GM12878 (cell line): ENCODE results near the gene RP2. TPM values are rescaled to one million over a fixed set of nuclear protein-coding genes. Genes with fewer than 3 reads are reported as not detected.
A peak's percentile ranks its signal among the peaks of the same experiment; 100 is the strongest.

Experiments used
- ATAC-seq: fragments of 200-7000 bp; cut with Tn5 transposase; 3 replicates; pipeline ENCODE4 v1.9.1; 2020; ENCODE audit warnings: mild to moderate bottlenecking, moderate library complexity
- BruUV-seq: library from RNA; stranded (reverse); fragments of 400-500 nt; replicated peaks from 2 replicates; lab custom pipeline; 2021; lab: Mats Ljungman, UMichigan
- CTCF ChIA-PET: fragments of 300-600 bp; sonication (Branson Sonifier 250); formaldehyde crosslinking; extraction: SDS; loops from one replicate; lab custom pipeline; 2021; ENCODE audit warnings: inconsistent platforms; lab: Yijun Ruan, JAX
- POLR2A ChIA-PET: fragments of 350-600 bp; formaldehyde crosslinking; extraction: SDS; loops from one replicate; lab custom pipeline; 2021; ENCODE audit warnings: inconsistent platforms; lab: Charles Lee
- RAD21 ChIA-PET: fragments of 300-600 bp; sonication (Branson Sonifier 250); formaldehyde crosslinking; loops from one replicate; lab custom pipeline; 2023; ENCODE audit warnings: antibody characterized with exemption; ENCODE audit not compliant: unreplicated experiment; lab: Charles Lee
- SMC1A ChIA-PET: fragments of 300-600 bp; sonication (Branson Sonifier 250); formaldehyde crosslinking; loops from one replicate; lab custom pipeline; 2023; ENCODE audit not compliant: unreplicated experiment, uncharacterized antibody; lab: Charles Lee
- DNase-seq: peaks from one replicate; pipeline ENCODE4 v3.0.0-alpha.2; 2011; ENCODE audit warnings: low read depth, low spot score
- FAIRE-seq: peaks from 3 replicates; lab custom pipeline; 2011; peaks lifted over from hg19 to GRCh38; lab: Jason Lieb, UNC
- H2AFZ ChIP-seq: 2 replicates; pipeline ENCODE4 v1.6.0; 2011; ENCODE audit warnings: low read depth, low read length, control low read depth; ENCODE audit not compliant: control insufficient read depth
- H3K27ac ChIP-seq: 2 replicates; pipeline ENCODE4 v1.5.1; 2011; ENCODE audit warnings: control low read depth; ENCODE audit not compliant: control insufficient read depth, insufficient read depth
- H3K27me3 ChIP-seq, 2 experiments: replicated peaks in 1 of 2; 2 replicates each; pipeline versions ENCODE4 v1.6.0 to v1.6.1; 2011; ENCODE audit warnings: low read length in 1 of 2; ENCODE audit not compliant: control insufficient read depth in 2 of 2, insufficient read depth in 2 of 2
- H3K36me3 ChIP-seq, 2 experiments: 2 replicates each; pipeline ENCODE4 v1.5.1; 2011; ENCODE audit warnings: low read length in 1 of 2; ENCODE audit not compliant: control insufficient read depth in 2 of 2, insufficient read depth in 2 of 2
- H3K4me1 ChIP-seq: 2 replicates; pipeline ENCODE4 v1.6.1; 2011; ENCODE audit warnings: mild to moderate bottlenecking, low read length, moderate library complexity, mixed read lengths; ENCODE audit not compliant: control insufficient read depth, insufficient read depth
- H3K4me2 ChIP-seq: 2 replicates; pipeline ENCODE4 v1.6.0; 2011; ENCODE audit warnings: control low read depth; ENCODE audit not compliant: control insufficient read depth, insufficient read depth
- H3K4me3 ChIP-seq: fragments of 200-600 bp; sonication (generic); 2 replicates; pipeline ENCODE4 v1.5.1; 2016
- H3K79me2 ChIP-seq: 2 replicates; pipeline ENCODE4 v1.6.0; 2011; ENCODE audit warnings: low read length; ENCODE audit not compliant: control insufficient read depth, insufficient read depth
- H3K9ac ChIP-seq: 2 replicates; pipeline ENCODE4 v1.8.0; 2011; ENCODE audit warnings: low read length, control low read depth, mixed read lengths; ENCODE audit not compliant: control insufficient read depth, insufficient read depth
- H3K9me3 ChIP-seq: replicated peaks from 3 replicates; pipeline ENCODE4 v1.5.1; 2011; ENCODE audit warnings: mild to moderate bottlenecking, low read length; ENCODE audit not compliant: control insufficient read depth, insufficient read depth
- H4K20me1 ChIP-seq: 2 replicates; pipeline ENCODE4 v1.6.0; 2011; ENCODE audit not compliant: control insufficient read depth, insufficient read depth
- CUX1 ChIP-seq: IDR thresholded peaks from 2 replicates; pipeline ENCODE4 v1.6.1; 2012; ENCODE audit warnings: improper control_type of control experiment, low read depth, low read length; ENCODE audit not compliant: insufficient replicate concordance
- EED ChIP-seq: sonication (generic); IDR thresholded peaks from 2 replicates; pipeline ENCODE4 v1.6.1; 2016; ENCODE audit warnings: antibody characterized with exemption, low read depth
- MAX ChIP-seq: IDR thresholded peaks from 2 replicates; pipeline ENCODE4 v1.6.1; 2012; ENCODE audit warnings: low read depth, low read length, improper control_type of control experiment
- POLR2AphosphoS5 ChIP-seq: IDR thresholded peaks from 2 replicates; pipeline ENCODE4 v1.6.1; 2011; ENCODE audit warnings: mild to moderate bottlenecking, low read length, inconsistent platforms
- ZBTB11 ChIP-seq: fragments of 450-650 bp; formaldehyde crosslinking; IDR thresholded peaks from 2 replicates; pipeline ENCODE4 v1.5.0; 2022; ENCODE audit warnings: mild to moderate bottlenecking, missing genetic modification characterization
- ZBTB4 ChIP-seq: fragments of 450-650 bp; formaldehyde crosslinking; IDR thresholded peaks from 2 replicates; pipeline ENCODE4 v1.4.0; 2022; ENCODE audit warnings: mild to moderate bottlenecking, moderate library complexity
- WGBS: methylation state at CpG from one replicate; pipeline ENCODE4 v1.1.6; 2016; ENCODE audit warnings: low lambda C conversion rate; ENCODE audit not compliant: insufficient replicate concordance, insufficient coverage; ENCODE audit errors: missing lambda C conversion rate; 5-methylcytosine and 5-hydroxymethylcytosine counted together
- in situ Hi-C: fragments of 300-500 bp; cut with MboI; formaldehyde crosslinking; loops from 9 replicates; pipeline ENCODE4 v1.14.3; 2018; ENCODE audit warnings: mixed read lengths
- intact Hi-C: fragments of 100-400 bp; cut with micrococcal nuclease; formaldehyde crosslinking; loops from one replicate; pipeline ENCODE4 v1.14.2; 2022; ENCODE audit not compliant: unreplicated experiment
- polyA plus RNA-seq, 11 experiments: library from polyadenylated mRNA; depleted of rRNA in 4 of 11; unstranded in 6 of 11; stranded (reverse) in 5 of 11; fragments of >200 nt; fragmentation: Nextera tagmentation in 4 of 11; fragmentation: Illumina TruSeq in 1 of 11; extraction: Ambion mirVana in 4 of 11; extraction: Trizol in 1 of 11; gene quantifications; 1 replicate in 1 of 11; 2 replicates in 10 of 11; pipeline versions ENCODE4 v1.2.1 to v1.2.3, GENCODE V29; 2011 to 2016; ENCODE audit warnings: inconsistent platforms in 2 of 11, missing spikeins in 2 of 11, low read depth in 1 of 11
- total RNA-seq, 4 experiments: library from RNA; depleted of rRNA in 3 of 4; stranded (reverse); fragments of >200 nt in 3 of 4; fragmentation: Illumina TruSeq in 1 of 4; extraction: Trizol in 1 of 4; gene quantifications; 2 replicates each; pipeline versions ENCODE4 v1.2.1 to v1.2.3, GENCODE V29; 2013 to 2021

RP2 gene
- total and polyA plus RNA-seq, 10 of the 15 experiments (the other 5 are each of a cell fraction or from before 2014, with no cell fraction given), result 3.5 to 11.0 (median 5.7) TPM

- Histone ChIP-seq H2AFZ (peak overlapping the region; percentile 73), H3K27ac (peak overlapping the region; percentile 67), H3K79me2 (no peaks in the 10 kb centered on the region), H3K9ac (no peak overlapping the region), H3K4me3 (peak overlapping the region; percentile 10; the same call in 1 of the 2 replicates), H3K27me3 (no peaks in the 10 kb centered on the region), H3K9me3 (no peaks in the 10 kb centered on the region; the same call in 1 of the 3 replicates), H3K36me3 (no peaks in the 10 kb centered on the region), H3K4me1 (peaks cover 20% of the 10 kb centered on the region), H3K4me2 (peak overlapping the region; percentile 61), H4K20me1 (no peaks in the 10 kb centered on the region)
- ATAC-seq, result peak; percentile 75
- SMC1A ChIA-PET, result interaction anchor here (0.7 to 4.2 kb wide), 12 partner anchors 13 to 154 kb away, joined by 3 to 20 read pairs (median 4); partner anchors contain the start of gene SLC9A7
- intact Hi-C loops (loop anchor here (1.0 kb wide), 2 partner anchors 33 to 79 kb away; partner anchors contain the start of gene SLC9A7), in situ Hi-C loops (loop anchor here (5.0 to 10.0 kb wide), 4 partner anchors 80 to 407 kb away; no protein-coding TSS in a partner anchor)
- BruUV-seq, result no TSS peak
- WGBS, result 36% methylated on average over 7 of the region's 7 CpGs
- CTCF ChIA-PET, result interaction anchor here (0.8 to 9.4 kb wide), 14 partner anchors 12 to 411 kb away, joined by 3 to 110 read pairs (median 4); partner anchors contain the start of gene SLC9A7
- RAD21 ChIA-PET, result interaction anchor here (0.7 to 2.1 kb wide), 11 partner anchors 10 to 237 kb away, joined by 3 to 11 read pairs (median 5); no protein-coding TSS in a partner anchor
- POLR2A ChIA-PET, result interaction anchor here (0.6 to 2.1 kb wide), 2 partner anchors 32 to 112 kb away, joined by 4 to 5 read pairs; no protein-coding TSS in a partner anchor
- peak; percentile 68 for DNase-seq
- peak; percentile 49 for FAIRE-seq
- TF ChIP-seq MAX (no peak), ZBTB11 (no peak), POLR2AphosphoS5 (no peak), CUX1 (no peak), ZBTB4 (CRISPR knock-in tag) (no peak), EED (no peak)
Observed at GRCh38 chrX:46791927-46792809, 44.7 kb upstream of the RP2 start.
